Endothelial cell of umbilical vein (primary cell): Measurements from ENCODE around the gene SRCAP.

Experiments
- CTCF ChIP-seq, 2 donors: IDR thresholded peaks; 1 replicate in 1 of 2; 2 replicates in 1 of 2; pipeline ENCODE4 v1.5.1; 2011; ENCODE audit warnings: low read length in 2 of 2, mild to moderate bottlenecking in 2 of 2, moderate library complexity in 2 of 2, control low read depth in 1 of 2, inconsistent platforms in 1 of 2, low read depth in 1 of 2; ENCODE audit not compliant: insufficient read depth in 1 of 2; ENCODE audit errors: extremely low read depth in 1 of 2
- EZH2 ChIP-seq: IDR thresholded peaks from 2 replicates; pipeline ENCODE4 v1.6.1; 2012; ENCODE audit warnings: borderline replicate concordance, low read depth, mild to moderate bottlenecking, moderate library complexity, low read length, inconsistent platforms; ENCODE audit not compliant: severe bottlenecking
- FOS ChIP-seq: IDR thresholded peaks from 2 replicates; pipeline ENCODE4 v1.6.1; 2011; ENCODE audit warnings: mild to moderate bottlenecking, low read length, moderate library complexity, borderline replicate concordance; ENCODE audit not compliant: insufficient read depth
- GATA2 ChIP-seq: IDR thresholded peaks from 2 replicates; pipeline ENCODE4 v1.7.0; 2011; ENCODE audit warnings: low read depth, mild to moderate bottlenecking, moderate library complexity, mixed read lengths, low read length; ENCODE audit not compliant: insufficient read length, insufficient read depth
- JUN ChIP-seq: IDR thresholded peaks from 2 replicates; pipeline ENCODE4 v1.6.1; 2011; ENCODE audit warnings: borderline replicate concordance, low read depth; ENCODE audit not compliant: insufficient read length, insufficient read depth
- MAX ChIP-seq: IDR thresholded peaks from 2 replicates; pipeline ENCODE4 v1.6.1; 2011; ENCODE audit not compliant: insufficient read depth, insufficient read length
- POLR2A ChIP-seq: IDR thresholded peaks from 2 replicates; pipeline ENCODE4 v1.6.1; 2012; ENCODE audit warnings: low read depth, mild to moderate bottlenecking, control low read depth, low read length
- POLR2AphosphoS5 ChIP-seq: IDR thresholded peaks from 2 replicates; pipeline ENCODE4 v1.6.1; 2012; ENCODE audit warnings: low read depth, mild to moderate bottlenecking, control low read depth, low read length, moderate library complexity; ENCODE audit not compliant: insufficient read depth

DNA sequence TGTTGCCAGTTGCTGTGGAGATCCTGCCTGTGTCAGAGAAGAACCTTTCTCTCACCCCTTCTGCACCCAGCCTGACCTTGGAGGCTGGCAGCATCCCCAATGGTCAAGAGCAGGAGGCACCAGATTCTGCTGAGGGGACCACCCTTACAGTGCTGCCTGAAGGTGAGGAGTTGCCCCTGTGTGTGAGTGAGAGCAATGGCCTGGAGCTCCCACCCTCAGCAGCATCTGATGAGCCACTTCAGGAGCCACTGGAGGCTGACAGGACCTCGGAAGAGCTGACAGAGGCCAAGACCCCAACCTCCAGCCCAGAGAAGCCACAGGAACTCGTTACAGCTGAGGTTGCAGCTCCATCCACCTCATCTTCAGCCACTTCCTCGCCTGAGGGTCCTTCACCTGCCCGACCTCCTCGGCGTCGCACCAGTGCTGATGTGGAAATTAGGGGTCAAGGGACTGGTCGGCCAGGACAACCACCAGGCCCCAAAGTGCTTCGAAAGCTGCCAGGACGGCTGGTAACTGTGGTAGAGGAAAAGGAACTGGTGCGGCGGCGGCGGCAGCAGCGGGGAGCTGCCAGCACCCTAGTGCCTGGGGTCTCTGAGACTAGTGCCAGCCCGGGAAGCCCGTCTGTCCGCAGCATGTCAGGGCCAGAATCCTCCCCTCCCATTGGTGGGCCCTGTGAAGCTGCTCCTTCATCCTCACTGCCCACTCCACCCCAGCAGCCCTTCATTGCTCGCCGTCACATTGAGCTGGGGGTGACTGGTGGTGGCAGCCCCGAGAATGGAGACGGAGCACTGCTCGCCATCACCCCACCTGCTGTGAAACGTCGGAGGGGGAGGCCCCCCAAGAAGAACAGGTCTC, 39.0 kb downstream of the SRCAP start:
- TF ChIP-seq CTCF (IDR thresholded peaks at IDR 0.05; ENCODE audit: extremely low read depth in 1 of 2, insufficient read depth in 1 of 2, low read depth in 1 of 2, low read length in 2 of 2) = no peak
- TF ChIP-seq POLR2A = no peak
- no peak for TF ChIP-seq JUN
- TF ChIP-seq EZH2 = no peak
- TF ChIP-seq POLR2AphosphoS5 = no peak
- no peak for TF ChIP-seq FOS
- TF ChIP-seq MAX = no peak
- TF ChIP-seq GATA2 = no peak
